ENCODE results near the gene ECHDC3.
"Not testable (repeated sequence)": the region's sequence is repeated elsewhere in the genome, so short reads cannot be mapped to it uniquely, and the experiment has no call there.

Gene ECHDC3

DNA sequence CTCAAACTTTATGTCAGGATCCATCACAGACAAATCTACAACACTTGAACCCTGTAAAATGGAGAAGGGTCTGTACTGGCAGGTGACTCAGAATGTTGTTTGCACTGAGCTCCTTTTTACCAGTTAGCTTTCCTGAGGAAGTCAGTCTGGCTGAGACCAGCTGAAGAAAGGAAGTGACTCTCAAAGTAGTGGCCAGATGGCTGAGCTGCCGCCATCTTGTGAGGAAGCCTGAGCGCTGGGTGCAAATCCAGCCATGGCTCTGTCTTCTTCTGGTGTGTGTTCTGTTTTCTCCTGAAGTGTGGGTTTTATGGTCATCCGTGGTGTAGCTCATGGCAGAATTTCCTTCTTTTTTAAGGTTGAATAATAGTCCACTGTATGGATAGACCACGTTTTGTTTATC is 25.5 kb upstream of the ECHDC3 start:
- no peak for DNase-seq

DNA sequence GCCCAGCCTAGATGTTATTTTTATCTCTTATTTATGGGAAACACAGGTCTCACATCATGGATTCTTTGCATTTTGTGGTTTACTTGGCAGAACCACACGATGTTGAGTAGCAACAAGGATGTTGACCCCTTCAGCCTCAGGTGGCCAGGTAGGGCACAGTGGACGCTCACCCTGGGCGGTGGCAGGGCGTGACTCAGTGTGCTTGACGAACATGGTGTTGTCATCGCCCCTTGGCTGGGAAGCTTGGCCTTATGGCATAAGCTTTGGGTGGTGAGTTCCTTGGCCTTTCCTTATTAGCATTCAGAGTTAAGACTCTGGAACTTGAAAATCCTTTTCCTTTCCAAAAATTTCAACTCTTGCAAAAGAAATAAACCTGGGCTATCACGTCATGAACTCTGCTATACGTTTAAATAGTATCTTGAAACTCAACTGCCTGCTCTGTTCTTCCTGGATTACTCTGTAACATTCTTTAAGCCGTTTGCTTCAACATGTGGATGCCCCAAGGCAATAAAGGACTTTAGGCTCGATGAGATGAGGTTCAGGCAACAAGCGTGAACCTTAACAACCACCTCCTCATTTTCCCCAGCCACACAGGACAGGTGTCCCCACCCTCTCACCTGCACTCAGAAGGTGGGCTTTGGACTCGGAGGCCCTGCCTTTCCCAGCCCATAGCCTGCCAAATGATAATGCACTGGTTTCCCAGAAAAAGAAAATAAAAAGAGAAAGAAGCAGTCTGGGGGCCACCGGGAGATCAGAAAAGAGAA is 22.5 kb upstream of the ECHDC3 start:
- no peak for DNase-seq

DNA sequence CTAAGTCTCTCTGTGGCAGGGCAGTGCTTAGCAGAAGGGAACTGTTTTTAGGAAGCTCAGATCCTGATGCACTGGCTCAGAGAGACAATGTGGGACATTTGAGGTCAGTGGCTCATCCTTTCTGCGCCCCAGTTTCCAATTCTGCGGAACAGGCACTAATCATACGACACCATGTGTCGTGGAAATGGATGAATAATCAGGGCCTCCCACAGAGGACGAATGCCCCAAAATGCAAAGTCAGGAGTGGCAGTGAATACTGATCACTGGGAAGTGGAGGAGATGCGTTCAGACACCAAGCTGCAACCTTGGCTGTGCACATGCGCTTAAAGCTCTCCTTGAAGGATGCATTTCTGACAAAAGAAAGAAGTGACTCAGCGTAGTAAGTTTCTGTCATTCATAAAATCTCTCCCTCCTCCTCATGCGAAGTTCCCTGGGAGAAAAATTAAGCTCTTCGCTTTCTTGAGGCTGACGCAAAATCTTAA is 21.9 kb upstream of the ECHDC3 start:
- no peak for DNase-seq

DNA sequence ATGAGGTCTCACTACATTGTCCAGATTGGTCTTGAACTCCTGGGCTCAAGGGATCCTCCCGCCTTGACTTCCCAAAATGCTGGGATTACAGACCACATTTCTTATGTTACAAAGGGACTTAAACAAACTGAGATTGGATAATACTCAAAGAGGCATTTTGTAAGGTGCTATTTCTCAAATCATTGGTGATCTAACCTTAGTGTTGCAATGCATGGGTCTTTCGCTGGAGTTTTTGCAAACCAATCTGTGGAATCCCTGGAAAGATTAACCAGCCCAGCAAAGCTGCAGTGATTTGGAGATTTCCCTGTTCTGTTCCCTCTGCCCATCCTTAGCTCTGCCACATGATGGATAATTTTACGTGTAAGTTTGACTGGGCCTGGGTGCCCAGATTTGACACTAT is 20.4 kb upstream of the ECHDC3 start:
- DNase-seq = no peak

DNA sequence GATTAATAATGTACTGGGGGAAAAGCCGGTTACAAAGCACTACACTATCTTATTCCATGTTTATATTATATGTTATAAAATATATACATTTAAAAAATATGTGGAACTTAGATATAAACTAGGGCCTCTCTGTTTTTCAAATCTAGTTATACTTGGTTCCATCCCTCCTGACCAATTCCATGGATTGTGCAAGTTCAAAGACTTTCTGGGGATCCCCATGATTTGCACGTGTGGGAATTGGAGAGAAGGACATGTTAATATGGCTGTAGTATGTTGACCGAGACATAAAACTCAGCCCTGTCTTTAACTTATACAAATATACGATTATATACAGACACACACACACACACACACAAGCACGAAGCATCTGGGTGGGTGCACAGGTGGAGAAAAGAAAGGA is 18.8 kb upstream of the ECHDC3 start:
- DNase-seq = no peak

DNA sequence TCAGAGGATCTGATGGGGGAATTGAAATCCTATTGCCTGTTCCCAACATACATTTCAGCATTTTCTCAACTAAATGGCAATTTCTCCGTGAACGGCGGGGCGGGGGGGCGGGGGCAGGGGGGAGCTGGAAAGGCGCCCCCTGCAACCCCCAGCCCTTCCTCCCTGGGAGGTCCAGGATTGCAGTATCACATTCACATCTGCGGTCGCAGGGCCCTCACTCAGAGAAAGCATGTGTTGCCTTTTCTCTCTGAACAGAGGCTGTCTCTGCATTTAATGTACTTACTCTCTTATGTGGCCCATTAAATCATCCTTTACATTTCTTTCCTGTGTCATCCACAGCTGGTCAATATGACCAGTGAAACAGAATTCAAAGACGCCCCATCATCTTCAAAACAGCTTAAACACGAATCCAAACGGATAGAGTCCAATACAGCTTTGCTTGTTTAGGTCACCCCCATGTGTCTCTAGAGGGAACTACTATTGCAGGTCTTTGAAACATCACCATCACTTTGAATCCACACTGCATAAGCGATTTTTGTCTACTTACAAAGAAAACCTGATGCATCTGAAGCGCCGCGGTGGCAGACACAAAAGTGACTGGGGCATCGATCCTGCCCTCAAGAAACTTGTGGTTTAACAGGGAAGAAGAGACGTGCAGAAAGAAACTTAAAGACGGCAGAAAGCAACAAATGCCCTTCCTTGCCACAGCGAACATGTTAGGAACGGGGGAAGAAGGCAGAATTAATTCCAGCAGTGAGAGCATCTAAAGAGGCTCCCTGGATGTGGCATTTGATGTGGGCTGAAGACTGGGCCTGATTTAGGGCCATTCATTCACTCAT is 17.0 kb upstream of the ECHDC3 start:
- DNase-seq = no peak

DNA sequence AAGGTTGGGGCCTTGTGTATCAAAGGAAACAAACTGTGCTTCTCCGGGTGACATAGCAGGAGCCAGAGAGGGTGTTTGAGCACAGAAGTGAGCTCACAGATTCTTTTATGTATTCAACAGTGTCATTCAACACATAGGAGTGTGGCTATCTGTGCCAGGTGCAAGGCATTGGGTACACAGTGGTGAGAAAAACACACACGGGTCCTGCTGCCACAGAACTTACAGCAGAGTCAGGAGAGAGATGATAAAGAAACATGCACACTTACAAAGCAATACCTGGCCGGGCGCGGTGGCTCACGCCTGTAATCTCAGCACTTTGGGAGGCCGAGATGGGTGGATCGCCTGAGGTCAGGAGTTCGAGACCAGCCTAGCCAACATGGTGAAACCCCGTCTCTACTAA is 16.3 kb upstream of the ECHDC3 start:
- no peak for DNase-seq

DNA sequence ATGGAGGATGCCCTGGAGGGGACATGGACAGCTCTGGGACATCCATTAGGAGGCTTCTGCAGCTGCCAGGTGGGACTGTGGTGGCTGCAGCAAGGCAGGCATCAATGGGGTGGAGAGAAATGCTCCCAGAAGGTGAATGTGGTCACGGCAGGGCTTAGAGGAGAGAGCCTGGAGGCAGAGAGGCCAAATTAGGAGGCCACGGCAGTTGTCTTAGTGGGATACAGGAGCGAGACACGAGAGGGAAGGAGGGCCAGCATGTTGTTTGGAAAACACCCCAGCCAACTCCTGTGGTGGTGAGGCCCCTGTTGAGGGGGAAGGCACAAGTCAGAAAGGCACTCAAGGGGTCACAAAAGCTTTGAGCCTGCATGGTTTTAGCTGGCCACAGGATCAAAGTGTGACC is 14.6 kb upstream of the ECHDC3 start:
- DNase-seq = no peak

DNA sequence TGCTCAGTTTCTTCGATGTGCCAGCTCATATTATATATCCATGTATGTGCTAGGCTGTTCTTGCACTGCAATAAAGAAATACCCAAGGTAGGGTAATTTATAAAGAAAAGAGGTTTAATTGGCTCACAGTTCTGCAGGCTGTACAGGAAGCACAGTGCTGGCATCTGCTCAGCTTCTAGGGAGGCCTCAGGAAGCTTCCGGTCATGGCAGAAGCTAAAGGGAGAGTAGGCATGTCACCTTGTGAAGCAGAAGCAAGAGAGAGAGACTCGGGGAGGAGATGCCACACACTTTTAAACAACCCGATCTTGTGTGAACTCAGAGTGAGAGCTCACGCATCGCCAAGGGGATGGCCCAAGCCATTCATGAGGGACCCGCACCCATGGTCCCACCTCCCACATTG is 13.8 kb upstream of the ECHDC3 start:
- no peak for DNase-seq

DNA sequence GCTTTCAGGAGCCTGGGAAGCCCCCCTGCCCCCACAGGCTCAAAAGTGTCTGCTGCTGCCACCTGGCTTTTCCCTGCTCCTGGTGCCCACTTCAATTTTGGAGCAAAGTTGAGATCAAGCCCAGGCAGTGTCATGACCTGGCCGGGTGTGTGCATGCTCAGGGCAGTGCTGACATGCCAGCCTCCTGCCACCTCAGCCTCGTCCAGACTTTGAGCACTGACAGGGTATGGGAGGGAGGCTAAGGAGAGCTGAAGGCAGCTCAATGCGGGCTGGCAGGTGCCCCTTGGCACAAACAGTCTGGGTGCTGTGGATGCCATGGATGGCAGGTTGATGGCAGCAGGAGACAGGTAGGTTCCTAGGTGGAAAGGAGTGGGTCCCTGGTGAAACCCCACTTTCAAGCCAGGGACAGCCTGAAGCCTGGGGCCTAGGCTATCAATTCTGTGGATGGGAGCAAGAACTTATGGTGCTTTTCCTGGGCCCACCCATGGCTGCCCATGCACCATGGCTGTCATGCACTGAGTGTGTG is 12.3 kb upstream of the ECHDC3 start:
- no peak for DNase-seq

DNA sequence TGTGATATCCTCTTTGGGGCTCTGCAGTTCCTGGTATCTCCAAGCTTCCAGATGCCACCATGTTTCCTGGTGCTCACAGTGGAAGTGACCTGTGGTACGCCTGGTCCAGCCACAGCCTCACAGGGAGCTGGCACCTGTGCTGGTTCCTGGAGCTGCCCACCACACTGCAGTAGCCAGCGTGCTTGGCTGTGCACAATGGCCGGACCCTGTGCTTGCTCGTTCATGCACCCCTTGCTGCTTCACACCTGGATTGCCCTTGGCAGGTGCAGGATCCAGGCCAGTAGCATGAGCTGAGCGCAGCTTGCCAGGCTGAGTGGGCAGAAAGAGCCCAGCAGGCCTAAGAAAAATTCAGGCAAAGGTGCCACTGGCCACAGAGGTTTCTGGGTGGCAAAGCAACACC is 11.4 kb upstream of the ECHDC3 start:
- DNase-seq = no peak

DNA sequence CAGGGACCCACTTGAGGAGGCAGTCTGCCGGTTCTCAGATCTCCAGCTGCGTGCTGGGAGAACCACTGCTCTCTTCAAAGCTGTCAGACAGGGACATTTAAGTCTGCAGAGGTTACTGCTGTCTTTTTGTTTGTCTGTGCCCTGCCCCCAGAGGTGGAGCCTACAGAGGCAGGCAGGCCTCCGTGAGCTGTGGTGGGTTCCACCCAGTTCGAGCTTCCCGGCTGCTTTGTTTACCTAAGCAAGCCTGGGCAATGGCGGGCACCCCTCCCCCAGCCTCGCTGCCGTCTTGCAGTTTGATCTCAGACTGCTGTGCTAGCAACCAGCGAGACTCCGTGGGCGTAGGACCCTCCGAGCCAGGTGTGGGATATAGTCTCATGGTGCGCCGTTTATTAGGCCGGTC is 5.4 kb upstream of the ECHDC3 start:
- DNase-seq = not testable (repeated sequence)

DNA sequence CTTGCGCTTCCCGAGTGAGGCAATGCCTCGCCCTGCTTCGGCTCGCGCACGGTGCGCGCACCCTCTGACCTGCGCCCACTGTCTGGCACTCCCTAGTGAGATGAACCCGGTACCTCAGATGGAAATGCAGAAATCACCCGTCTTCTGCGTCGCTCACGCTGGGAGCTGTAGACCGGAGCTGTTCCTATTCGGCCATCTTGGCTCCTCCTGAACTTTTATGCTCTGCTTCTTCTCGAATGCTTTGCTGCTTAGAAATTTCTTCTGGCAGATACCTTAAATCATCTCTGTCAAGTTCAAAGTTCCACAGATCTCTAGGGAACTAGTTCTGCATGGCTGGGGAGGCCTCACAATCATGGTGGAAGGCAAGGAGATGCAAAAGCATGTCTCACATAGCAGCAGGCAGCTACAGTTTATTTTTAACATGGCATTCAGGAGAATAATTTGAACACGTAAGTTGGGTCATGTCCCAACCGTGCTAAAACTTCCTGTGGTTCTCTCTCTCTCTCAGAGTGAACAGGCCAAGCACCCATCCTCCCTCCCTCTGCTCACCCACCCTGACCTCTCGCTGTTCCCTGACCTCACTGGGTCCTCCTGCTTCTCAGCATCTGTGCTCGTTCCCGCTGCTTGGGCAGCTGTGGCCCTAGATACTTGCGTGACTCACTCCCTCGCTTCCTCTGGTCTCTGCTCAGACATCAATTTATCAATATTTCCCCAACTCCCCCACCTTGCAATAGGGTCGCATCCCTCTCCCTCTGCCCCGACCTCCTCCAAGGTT is 4.7 kb upstream of the ECHDC3 start:
- DNase-seq = not testable (repeated sequence)

DNA sequence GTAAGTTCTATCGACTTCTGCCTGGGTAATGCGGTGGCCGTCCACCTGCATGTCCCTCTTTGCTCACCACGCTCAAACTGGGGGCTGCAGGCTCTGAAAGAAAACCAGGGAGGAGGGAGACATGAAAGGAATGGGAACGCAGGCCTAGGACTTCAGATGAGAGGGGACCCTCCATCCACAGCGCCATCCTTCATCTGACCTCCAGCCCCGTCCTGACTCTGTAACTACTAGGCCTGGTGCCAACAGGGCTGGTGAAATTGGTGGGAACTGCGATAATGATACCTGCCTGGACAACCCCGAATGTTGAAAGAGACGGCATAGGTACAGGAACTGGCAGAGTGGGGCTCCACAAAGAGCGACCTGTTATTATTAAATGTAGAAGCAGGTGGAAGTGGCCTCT is 1.3 kb upstream of the ECHDC3 start:
- DNase-seq = no peak

DNA sequence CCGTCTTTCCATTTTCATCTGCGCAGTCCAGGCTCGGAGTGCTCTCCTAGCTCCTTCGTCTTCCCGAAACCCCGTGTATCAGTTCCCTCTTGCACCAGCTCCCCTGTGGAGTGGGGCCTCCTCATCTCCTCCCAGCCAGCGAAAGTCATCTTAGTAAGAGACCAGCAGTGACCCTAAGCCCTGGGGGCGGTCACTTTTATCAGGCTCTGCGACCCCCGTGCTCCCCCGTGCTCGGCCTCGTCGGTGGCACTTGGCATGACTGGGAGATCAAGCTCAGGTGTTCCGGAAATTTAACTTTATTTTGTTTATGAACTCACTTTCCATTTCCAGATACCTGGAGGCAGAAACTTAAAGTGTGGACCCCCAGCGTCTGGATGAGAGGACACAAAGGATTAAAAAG is 574 bp upstream of the ECHDC3 start:
- no peak for DNase-seq

DNA sequence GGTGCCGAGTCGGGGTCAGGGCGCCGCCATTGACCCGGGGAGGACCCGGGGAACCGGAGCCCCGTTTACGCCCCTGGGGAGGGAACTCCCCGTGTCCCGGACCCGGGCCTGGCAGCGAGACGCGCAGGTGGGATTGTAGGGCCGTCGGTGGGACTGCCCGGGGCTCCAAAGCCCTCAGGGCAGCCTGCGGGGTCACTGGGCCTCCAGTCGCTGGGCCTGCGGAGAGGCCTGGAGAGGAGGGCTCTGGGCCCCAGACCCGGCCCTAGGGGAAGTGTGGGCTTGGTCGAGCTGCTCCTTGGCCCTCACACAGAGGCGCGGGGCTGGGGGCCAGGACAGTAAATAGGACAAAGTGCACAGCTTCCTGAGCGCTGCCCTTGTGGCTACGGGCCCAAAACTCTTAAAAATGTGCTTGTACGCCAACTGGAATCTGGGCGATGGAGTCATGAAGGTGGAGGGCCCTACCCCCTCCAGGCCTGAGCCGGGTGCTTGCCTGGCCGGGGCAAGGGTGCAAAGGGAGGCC is 657 bp downstream of the ECHDC3 start:
- DNase-seq = no peak

DNA sequence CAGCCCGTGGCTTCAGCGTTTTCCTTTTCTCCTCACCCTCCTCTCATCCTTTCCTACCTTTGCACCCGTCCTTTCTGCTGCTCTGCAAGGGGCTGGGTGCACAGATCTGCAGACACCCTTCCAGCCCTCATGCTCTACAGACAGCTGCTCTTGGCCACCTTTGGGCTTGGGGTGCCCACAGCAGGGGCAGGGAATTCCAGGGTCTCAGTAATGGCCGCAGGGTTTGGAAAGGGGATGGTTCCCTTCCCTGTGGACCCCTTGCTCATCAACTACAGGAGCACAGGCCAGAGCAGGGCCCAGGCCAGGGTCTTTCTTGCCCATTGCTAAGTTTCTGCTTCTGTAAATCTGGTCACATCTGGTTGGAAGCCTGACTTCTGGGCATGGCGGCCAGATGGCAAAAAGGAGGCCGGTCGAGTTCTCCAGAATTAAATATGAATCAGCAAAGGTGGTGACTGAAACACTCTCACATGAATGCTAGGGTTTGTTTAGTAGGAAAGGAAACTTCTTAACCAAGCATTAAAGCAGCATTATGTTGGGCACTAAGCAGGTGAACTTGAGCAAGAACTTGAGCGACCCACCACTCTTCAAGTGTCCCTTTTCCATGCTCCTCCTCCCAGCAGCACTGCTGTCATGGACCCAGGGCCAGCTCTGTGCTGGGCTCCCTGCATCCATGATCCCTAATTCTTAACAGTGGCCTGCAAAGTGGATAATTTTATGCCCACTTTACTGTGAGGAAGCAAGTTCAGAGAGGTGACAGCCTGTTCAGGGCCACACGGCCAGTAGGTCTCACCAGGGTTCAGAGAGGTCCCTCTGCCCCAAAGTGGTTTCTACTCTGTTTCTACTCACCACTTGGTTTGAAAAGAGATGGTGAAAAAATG is 1.5 kb downstream of the ECHDC3 start:
- DNase-seq = no peak

DNA sequence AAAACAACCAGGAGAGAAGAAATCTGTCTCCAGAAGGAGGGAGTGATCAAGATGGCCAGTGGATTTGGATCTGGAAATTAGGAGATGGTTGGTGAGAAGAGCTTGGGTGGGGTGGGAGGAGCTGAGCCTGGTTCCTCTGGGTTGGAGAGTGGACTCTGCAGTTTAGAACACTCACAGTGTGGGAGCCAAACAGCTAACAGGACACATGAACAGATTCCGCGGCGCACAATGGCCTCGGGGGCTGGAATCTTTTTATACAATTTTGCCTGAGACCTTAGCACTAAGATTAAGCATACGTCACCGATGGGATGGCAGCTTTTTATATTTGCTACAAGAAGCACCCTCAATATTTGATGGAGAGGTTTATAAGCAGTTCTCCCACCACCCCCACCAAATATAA is 2.9 kb downstream of the ECHDC3 start:
- no peak for DNase-seq

DNA sequence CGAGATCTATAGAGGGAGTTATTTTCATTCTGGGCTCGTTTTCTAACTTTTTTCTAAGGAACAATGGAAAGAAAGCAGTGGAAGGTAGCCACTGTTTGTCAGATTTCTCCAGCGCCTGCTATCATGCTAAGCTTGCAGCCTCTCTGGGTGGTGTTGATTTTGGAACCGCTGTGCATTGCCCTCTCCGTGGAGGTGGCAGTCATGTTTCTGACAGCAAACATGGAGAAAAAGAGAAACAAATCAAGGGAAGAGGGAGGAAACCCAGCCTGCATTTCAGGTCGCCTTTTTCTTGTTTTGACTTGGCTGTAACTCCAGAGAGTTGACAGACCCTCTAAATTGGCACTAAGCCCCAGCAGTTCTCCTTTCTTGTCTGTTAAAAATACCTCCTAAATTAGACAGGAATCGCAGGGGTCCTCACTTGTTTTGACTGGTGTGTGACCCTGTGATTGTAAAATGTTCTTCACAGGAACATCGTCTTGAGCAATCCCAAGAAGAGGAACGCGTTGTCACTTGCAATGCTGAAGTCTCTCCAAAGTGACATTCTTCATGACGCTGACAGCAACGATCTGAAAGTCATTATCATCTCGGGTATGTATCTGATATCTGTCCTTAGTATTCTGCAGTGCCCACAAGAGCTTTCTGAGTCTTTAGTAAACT is 4.8 kb downstream of the ECHDC3 start:
- no peak for DNase-seq

DNA sequence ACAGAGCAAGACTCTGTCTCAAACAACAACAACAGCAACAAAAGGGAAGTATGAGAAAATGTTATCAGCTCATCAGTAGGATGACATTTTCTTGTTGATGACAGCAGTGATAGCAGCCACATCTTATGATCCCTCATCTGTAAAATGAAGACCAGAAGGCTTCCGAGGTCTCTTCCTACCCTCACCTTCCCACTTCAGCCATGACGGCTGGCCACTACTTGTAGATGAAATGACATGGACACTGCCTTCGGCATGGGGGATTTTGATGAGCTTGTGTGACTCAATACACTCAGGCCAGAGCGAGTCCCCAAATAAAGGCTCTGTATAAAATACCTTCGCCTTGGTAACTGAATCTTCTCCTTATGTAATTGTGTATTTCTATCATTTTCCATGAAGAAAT is 6.7 kb downstream of the ECHDC3 start:
- no peak for DNase-seq

DNA sequence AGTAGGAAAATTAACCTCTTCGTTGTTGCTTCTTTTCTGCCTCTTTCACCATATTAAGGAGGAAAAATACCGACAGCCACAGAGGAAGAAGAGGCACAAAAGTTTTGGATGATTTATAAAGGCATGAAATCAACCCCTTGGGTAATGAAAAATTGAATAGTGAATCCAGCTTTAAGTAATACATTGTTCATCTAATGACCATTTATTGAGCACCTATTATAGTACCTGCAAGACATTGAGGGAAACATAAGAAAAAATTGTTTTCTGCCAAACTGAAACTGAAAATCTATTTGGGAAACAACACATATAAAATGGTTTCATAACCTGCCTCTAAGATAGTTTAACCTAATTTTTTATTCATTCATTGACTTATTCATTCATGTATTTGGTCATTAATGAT is 8.2 kb downstream of the ECHDC3 start:
- no peak for DNase-seq
